GM12874 (cell line): ENCODE data around the gene ZNF302.
A peak's percentile ranks its signal among the peaks of the same experiment; 100 is the strongest.

Experiments used
- CTCF ChIP-seq: IDR thresholded peaks from 2 replicates; pipeline ENCODE4 v1.5.1; 2011; ENCODE audit warnings: low read depth, mild to moderate bottlenecking, control low read depth, low read length, moderate library complexity; ENCODE audit not compliant: insufficient read depth

Gene ZNF302

GRCh38 chr19:34651747-34652146, 25.7 kb upstream of the ZNF302 start:
- no peak for TF ChIP-seq CTCF

DNA sequence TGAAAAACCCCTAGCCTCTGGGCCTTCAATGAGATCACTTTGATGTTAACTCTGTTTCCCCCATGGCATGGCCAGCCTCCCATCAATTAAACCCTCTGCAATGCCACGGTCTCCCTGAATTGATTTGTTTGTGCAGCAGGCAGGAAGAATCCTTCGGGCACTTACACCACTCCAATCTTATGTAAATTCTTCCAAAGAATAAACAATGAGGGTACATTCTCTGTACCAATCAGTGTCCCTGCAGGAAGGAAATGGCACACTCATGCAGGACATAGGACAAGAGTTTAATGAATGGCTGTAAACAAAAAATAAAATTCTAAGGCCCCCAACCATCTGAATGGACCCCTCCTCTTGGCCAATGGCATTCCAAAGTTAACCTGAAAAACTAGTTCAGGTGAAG, 22.7 kb upstream of the ZNF302 start:
- TF ChIP-seq CTCF = no peak

- no peak for TF ChIP-seq CTCF
Observed at GRCh38 chr19:34655651-34656050, 21.8 kb upstream of the ZNF302 start.

DNA sequence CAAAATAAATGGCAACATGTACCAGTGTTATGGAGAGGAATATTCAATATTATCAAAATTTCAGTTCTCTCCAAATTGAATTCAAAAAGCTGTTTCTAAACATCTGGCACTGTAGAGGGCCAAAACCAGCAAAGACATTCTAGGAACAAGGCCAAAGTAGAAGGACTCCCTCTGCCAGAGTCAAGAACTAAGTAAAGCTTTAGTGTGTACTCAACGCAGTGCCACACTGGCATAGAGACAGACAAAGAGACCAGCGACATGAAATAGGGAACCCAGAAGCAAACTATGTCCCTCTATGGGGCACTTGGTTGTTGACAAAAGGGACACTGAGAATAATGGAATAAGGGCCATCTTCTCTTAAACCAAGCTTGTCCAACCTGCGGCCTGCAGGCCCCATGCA, 16.1 kb upstream of the ZNF302 start:
- TF ChIP-seq CTCF = no peak

DNA sequence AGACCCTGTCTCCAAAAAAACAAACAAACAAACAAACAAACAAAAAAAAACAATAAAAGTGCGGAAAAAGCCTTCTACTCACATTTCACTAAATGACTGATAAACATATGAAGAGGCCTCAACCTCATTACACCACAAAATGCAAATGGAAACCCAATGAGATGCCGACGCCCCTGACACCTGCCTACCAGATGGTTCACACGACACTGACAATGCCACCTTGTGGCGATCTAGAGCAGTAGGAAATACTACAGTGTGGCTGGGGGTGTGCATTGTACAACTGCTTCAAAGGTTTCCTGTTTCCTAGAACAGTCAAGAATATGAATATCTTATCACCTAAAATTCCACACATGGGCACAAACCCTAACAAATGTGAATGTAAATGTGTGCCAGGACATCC, 14.6 kb upstream of the ZNF302 start:
- TF ChIP-seq CTCF = peak; percentile 33; the same call in 1 of the 2 replicates

DNA sequence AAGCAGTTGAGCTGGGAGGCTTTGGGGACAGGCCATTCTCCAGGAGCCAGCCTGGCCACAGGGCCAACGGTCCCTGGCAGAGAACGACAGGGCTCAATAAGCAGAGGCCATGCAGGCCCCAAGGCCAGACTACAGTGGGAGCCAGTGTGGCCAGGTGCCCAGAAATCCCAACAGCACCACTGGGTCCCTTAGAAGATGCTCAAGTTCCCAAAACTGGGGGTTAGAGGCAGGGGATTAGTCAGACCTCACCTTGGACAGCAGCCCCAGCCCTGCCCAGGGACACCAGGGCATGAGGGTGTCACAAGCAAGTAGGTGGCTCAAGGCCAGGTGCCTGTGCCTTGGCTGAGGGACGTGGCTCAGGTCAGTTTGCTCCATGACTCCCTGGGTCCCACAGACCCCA, 13.3 kb upstream of the ZNF302 start:
- no peak for TF ChIP-seq CTCF

- TF ChIP-seq CTCF = no peak
Observed at GRCh38 chr19:34664870-34665269, 12.6 kb upstream of the ZNF302 start.
